Activated CD4-positive, alpha-beta T cell treated with anti-CD3 and anti-CD28 coated beads, Interleukin-10, Interleukin-2, amounts not matched to agents 100 ng/mL and 50 ng/mL, durations not matched to agents 16 hours and 8 hours (primary cell): ENCODE results near the gene HSPB6.

ENCODE experiments used
- DNase-seq: peaks from one replicate; pipeline ENCODE4 v3.0.0-alpha.2; 2020

Gene HSPB6

DNA sequence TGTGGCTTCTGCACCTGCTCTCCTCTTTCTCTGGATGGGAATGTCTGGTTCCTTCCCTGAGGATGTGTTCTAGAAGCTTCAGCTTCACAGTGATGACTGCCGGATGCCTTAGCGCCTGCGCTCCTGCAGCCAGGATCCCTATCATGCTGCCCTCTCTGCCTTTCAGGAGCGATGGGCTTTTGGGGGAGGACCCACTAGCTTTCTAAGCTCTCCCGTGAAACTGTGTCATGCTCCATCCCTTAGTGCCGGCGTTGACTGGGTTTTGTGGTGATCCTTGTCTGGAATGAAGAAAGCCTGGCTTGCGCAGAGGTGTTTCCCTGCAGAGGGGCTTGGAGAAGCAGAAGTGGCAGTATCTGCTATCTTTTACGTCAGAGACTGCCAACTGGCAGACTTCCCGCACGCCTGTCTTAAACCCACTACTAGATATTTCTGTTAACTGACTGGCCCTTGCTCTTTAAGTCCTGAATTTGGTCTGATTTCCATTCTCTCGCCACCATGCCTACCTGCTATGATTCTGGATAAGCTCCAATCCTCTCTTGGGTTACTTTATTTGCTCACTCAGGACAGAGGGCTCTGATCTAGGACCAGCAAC, 42.8 kb downstream of the HSPB6 start:
- peak; percentile 19 for DNase-seq

DNA sequence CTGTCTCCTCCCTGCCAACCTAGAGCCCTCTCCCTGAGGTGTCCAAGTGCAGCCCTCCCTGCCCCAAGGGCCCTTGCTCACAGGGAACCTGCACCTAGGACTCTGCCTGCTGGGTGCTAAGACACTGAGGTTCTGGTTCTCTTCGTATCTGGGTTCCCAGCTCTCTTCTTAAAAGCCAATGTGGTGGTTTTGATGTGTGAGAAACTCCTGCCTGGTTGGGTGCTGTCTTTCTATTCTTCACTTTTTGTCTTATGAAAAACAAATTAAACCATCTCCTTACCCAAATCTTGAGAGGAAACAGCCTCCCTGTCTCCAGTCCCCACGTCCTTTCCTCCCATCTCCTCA, 43.4 kb downstream of the HSPB6 start:
- no peak for DNase-seq

DNA sequence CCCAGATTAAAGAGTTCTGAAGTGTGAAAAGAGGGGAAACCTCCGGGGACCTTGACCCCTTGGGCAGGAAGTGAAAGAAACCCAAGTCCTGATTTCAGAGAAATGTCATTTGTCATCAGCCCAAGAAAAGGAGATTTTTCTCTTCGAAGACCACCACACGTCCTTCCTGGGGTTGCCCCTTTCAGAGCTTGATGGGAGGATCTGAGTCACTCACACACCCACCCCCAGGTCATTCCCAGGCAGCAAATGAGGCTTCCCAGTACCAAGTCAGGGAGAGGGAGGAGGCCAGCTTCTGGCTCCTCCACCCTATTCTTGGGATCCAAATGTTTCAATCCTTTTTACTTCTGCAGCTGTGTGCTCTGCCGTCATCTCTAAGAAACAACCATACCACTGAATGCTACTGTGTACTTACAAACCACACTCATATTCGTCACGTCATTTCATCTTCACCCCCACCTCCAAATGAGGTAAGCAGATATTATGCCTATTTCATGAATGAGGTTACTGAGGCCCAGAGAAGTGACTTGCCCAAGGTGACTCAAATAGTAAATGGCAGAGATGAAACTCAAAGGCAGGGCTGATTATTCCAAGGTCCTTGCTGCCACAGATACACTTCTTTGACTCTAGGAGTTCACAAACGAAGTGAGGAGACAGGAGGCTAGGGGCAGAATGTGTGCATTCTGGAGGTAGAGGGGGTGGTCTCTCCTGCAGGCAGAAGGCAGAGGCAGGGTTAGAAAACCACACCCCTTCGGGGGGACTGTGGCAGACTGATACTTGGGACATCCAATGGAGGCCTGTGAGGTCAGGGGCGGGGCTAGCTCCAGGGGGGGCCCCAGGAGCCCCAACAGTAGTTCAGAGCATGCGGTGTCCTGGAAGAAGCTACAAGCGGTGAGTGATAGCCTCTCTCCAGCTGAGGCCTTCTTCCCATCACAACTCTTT, 44.0 kb downstream of the HSPB6 start:
- peak; percentile 95 for DNase-seq

DNA sequence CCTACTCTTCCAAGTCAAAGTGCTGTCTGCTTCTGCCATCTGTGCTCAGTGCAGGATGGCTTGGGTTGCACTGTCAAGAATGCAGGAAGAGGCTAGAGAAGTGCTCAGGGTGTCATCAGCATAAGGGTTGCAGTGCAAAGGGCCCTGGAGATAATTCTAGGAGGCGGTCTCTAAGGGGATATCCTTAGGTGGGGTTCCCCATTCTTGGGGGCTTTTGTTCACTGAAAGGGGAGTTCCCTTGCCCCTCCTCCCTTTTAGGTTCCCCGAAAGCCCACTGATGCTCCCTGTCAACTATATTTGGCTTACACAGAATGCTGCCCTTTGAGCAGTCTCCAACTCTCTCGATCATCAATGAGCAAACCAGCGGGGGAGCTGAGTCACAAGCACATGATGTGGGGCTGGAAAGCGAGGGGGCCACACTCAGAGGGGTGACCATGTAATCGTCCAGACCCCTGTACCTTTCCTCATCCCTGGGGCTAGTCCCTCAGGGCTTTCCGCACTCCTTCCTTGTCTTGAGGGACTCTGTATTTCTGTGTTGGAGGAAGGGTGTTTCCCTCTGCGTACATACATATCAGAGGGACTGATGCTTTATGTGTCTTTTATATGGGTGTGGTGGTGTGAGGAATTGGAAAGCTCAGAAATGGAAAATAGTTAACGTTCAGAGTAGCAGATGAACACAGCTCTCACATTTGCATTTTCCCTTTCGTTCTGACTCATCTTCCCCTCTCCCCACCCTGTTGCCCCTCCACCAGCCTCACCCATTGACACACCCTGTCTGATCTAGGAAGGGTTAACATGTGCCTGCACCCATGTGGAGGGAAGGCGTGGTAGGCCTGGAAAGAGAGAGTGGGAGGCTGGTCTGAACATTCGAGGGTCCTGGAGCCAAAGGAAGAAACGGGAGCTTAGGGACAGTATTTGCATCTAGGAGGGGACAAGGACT, 45.8 kb downstream of the HSPB6 start:
- DNase-seq, result peak; percentile 95

DNA sequence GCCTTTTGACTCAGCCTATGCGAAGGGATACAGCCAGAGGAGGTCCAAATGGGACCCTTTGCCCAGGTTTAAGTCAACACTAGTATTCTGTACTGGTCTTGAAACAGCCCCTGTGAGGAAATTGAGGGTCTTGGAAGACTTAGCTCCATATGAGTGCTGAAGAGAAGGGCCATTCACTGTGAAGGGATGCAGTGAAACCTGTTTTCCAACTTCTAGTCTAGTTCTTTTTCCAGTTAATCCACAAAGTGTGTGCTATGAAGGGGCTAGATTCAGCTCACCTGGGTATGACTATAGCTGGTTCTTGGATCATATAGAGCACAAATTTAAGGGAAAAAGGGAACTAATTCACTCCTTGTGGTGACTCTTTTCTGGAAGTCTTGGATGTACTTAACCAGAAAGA, 48.4 kb downstream of the HSPB6 start:
- no peak for DNase-seq
